Measurements from ENCODE around the gene POU5F2.

POU5F2 gene

DNA sequence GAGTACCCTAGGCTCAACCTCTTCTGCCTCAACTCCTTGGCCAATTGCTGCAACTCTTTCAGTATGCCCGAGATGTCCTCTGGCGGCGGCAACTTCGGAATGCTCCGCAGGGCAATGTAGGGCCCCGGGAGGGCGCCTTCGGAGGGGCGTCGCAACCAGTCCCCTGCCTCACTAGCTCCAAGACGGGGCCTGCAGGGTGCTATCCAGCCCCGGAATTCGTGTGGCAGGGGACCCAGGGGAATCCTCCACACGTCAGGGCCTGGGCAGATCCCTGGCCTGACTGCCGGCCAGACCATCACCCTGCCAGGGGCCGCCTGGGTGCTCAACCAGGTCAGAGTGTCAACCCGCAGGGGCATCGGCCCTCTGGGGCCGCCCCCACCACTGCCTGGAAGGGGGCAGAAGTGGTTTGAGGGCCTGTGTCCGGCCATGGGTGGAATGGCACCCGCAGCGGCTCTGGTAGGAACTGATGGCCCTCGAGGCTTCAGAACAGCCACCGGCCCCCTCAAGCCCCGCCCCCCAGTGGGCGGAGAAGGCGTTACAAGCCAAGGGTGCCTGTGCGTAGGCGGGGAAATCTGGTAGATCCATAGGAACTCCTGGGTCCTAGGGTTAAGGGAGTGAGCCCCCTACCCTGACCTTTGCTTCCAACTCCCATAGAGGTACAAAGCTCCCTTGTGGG is at the start of gene POU5F2:
TSS of gene POU5F2 (minus strand) at position 465 of the 676 bp plus-strand sequence. CDS start at position 428, 37 bp downstream.
- no peak for DNase-seq (ENCODE audit: low spot score)

DNA sequence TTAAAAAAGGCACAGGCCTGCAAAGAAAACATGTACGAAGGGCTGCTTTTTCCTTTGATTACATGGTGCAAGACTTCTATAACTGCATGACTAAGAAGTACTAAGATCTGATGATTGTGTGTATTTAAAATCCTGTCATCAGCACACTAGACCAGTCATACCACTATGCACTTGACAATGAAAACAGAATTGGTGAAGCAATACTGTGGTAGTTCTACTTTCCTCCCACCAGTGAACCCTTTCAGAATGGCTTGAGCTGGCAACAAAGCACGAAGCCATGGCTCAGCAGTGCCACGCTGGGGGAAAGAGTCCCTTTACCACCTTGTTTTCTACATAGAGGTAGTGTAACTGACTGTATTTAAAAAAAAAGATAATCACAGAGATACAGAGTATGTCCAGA is 49.0 kb upstream of the POU5F2 start:
- DNase-seq (ENCODE audit: low spot score): no peak

DNA sequence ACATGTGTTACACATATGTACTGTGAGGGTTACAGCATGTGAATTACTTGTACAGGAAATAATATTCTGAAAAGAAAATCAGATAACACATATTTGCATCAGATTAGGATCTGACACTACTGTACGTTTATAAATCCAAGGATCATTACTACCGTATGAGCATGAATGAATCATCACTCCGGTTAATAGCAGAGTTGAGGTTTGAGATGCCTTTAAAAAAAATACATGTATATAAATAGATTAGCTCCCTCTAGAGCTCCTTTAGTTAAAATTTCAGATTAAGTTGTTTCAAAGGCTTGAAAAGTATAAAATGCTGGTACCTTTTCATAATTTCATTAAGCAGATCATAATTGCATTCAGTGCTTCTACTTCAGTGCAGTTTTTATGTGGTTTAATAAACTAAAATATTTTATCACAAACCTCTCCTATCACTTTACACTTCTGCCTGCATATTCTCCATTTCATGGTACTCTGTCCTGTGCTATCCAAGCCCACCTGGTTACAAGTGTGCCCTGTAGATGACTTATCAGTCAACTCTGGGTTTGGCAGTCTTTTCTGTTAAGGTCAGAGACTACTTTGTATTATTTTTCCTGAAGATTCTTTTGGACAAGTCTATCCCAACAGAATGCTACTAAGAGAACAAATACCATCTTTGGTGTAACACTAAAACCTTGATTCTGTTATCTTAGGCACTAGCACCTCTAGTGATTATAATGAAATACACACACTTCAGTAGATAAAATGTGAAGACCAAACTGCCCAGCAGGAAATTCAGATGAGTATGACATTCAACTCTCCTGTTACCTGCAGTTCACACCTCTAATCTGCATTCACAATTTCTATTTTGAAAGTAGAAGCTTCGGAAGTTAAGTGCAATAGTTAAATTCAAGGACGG is 48.0 kb upstream of the POU5F2 start:
- no peak for DNase-seq (ENCODE audit: low spot score)

GRCh38 chr5:93787598-93787997 is 46.2 kb upstream of the POU5F2 start:
- DNase-seq (ENCODE audit: low spot score): no peak

GRCh38 chr5:93785475-93785874 is 44.1 kb upstream of the POU5F2 start:
- DNase-seq (ENCODE audit: low spot score): no peak

- no peak for DNase-seq (ENCODE audit: low spot score)
These were observed 41.6 kb upstream of the POU5F2 start for GRCh38 chr5:93782978-93783377.

- no peak for DNase-seq (ENCODE audit: low spot score)
These were observed 36.2 kb upstream of the POU5F2 start for GRCh38 chr5:93777620-93778019.

- DNase-seq (ENCODE audit: low spot score): no peak
These were observed 15.0 kb upstream of the POU5F2 start for GRCh38 chr5:93756372-93756771.

DNA sequence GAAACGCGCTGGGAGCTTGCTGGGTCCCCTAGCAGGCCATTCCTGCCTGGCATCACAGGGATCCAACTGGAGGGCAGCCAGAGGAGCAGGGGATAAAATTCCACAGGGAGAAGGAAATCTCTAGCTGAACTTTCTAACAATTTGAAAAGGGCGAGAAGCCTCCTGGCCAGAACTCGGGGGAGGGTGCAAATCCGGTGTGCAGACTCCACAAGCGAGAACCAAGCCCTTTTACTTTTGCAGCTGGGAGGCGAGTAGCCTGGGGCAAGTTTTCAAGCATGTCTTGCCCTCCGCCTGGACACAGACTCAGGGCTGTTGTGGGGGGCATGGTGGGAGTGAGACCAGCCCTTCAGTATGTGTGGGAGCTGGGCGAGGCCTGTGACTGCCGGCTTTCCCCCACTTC is 14.3 kb upstream of the POU5F2 start:
- DNase-seq (ENCODE audit: low spot score): no peak

DNA sequence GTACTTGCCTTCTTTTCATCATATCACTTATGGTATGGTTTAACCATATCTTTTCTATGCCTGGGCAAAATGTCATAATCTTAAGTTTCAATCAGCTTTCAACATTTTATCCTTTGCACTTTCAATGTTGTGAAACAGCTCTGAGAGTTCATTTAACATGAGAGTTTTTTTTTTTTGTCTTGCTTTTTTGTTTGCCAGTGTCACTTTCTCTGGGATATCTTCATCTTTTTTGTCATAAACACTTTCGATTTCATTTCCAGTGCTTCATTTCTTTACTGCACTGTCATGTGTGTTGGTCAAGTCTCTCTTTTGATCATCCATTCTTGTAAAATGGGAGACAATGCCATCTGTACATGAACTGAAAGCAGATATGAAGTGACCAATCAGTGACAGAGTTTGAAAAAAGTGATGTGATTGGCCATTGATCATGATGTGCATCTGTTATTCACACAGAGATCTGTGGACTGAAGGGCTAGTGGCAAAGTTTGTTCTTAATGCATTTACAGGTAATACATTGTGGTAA is 7.5 kb upstream of the POU5F2 start:
- DNase-seq (ENCODE audit: low spot score): no peak

DNA sequence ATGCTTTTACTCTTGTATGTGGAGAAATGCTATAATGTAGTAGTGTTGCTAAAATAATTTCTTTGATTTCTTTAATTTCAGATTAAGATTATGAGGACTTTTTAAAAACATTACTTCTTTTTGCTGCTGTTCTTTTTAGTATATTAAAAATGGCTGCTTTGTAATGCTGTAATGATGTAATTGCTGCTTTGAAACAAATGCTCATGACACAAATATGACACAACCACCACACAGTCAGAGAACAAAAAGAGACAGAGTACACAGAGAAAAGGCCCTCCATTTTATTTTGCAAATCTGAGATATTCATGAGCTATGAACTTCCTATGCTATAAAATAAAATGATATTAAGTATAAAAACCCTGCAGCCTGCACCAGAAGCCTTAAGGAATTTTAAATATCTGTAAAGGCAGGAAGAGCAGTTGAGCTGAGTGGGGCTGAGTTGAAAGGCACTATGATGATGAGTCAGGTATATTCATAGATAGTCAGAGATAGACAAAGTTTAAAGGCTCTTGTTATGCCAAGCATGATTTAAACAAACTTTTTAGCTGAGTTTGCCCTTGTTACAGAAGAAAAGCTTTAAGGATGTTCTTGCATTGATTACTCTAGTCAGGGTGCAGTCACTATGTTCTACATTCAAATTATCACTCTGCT is 5.1 kb upstream of the POU5F2 start:
- DNase-seq (ENCODE audit: low spot score): no peak

DNA sequence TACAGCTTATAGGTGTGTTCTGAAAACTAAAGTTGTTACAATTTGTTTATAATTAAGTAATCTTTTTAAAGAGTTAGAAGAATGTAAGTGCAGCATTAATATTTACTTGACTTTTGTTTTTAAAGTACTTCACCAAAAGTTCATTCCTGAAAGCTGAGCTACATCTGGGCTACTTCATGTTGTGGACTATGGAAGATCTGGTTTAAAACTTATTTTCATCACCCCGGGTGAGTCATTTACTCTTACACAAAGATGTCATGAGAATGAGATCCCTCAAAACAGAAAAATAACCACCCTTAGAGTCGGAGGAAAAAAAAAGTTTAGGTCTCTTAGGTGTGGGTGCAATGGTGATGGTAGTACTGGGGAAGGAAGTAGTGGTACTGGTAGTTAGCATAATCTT is 5.1 kb downstream of the POU5F2 start:
- no peak for DNase-seq (ENCODE audit: low spot score)

- no peak for DNase-seq (ENCODE audit: low spot score)
These were observed 6.0 kb downstream of the POU5F2 start for GRCh38 chr5:93735378-93735777.

- no peak for DNase-seq (ENCODE audit: low spot score)
These were observed 9.4 kb downstream of the POU5F2 start for GRCh38 chr5:93731987-93732386.

GRCh38 chr5:93726595-93726994 is 14.8 kb downstream of the POU5F2 start:
- no peak for DNase-seq (ENCODE audit: low spot score)

- DNase-seq (ENCODE audit: low spot score): no peak
These were observed 16.6 kb downstream of the POU5F2 start for GRCh38 chr5:93724791-93725190.

- DNase-seq (ENCODE audit: low spot score): no peak
These were observed 17.7 kb downstream of the POU5F2 start for GRCh38 chr5:93723681-93724080.

DNA sequence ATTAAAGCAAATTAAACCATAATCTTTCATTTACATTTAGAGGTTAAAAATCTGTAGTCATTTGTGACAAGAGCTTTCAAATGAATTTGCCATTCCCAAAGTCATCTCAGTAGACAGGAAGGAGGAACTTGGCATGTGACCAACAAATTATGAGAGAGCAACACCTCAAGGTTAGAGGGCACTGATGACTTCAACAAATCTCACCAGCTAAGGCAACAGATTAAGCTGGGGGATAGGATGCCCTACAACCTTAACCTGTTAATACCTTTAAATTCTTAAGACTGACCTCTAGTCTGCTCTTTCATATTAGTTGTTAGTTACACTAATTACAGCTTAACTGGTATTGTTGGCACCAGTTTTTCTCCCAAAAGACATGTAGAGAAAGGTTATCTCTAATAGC is 18.4 kb downstream of the POU5F2 start:
- no peak for DNase-seq (ENCODE audit: low spot score)

GRCh38 chr5:93722588-93722987 is 18.8 kb downstream of the POU5F2 start:
- no peak for DNase-seq (ENCODE audit: low spot score)

DNA sequence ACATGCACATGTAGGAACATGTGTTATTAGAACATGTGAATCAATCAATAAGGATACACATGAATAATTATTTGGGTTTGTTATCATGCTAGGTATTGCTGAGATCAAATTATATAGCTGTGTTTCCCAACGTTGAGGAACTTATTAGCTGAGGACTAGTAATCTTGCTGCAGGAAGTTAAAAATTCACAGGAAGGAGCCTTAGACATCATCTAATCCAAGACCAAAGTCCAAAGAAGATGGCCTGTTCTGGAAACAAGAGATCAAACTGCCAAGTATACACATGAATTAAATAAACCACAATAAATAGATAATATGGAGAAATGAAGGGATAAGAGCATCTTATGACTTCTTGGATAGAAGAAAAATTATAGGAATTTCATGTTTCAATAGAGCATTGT is 19.9 kb downstream of the POU5F2 start:
- no peak for DNase-seq (ENCODE audit: low spot score)

- no peak for DNase-seq (ENCODE audit: low spot score)
These were observed 20.3 kb downstream of the POU5F2 start for GRCh38 chr5:93721071-93721470.

- no peak for DNase-seq (ENCODE audit: low spot score)
These were observed 24.2 kb downstream of the POU5F2 start for GRCh38 chr5:93717162-93717561.

- DNase-seq (ENCODE audit: low spot score): no peak
These were observed 24.9 kb downstream of the POU5F2 start for GRCh38 chr5:93716453-93716852.

Data from putamen (tissue), 1 donor.